PC-3 (cell line): ENCODE results near the gene CMC2. TPM values are rescaled to one million over a fixed set of nuclear protein-coding genes. Genes with fewer than 3 reads are reported as not detected.

Experiments used
- ATAC-seq: fragments of 200-7000 bp; cut with Tn5 transposase; 2 replicates; pipeline ENCODE4 v1.9.1; 2020; ENCODE audit warnings: mild to moderate bottlenecking, moderate library complexity
- BruUV-seq: library from RNA; stranded (reverse); fragments of 400-500 nt; replicated peaks from 2 replicates; lab custom pipeline; 2021; lab: Mats Ljungman, UMichigan
- CTCF ChIA-PET: fragments of 300-600 bp; sonication (Branson Sonifier 250); formaldehyde crosslinking; loops from one replicate; lab custom pipeline; 2022; ENCODE audit warnings: antibody characterized with exemption; lab: Charles Lee
- POLR2A ChIA-PET: fragments of 300-600 bp; sonication (Branson Sonifier 250); formaldehyde crosslinking; loops from one replicate; lab custom pipeline; 2022; ENCODE audit warnings: antibody characterized with exemption; ENCODE audit not compliant: unreplicated experiment; lab: Charles Lee
- DNase-seq: peaks from one replicate; pipeline ENCODE4 v3.0.0-alpha.2; 2015
- H2AFZ ChIP-seq: fragments of 300-600 bp; sonication (generic); 2 replicates; pipeline ENCODE4 v1.6.0; 2016; ENCODE audit warnings: antibody characterized with exemption, low read length
- H3F3A ChIP-seq: fragments of 300-600 bp; sonication (generic); one replicate; pipeline ENCODE4 v1.6.0; 2017; ENCODE audit warnings: antibody characterized with exemption, low read length, control low read depth, mild to moderate bottlenecking; ENCODE audit not compliant: unreplicated experiment
- H3K27ac ChIP-seq: fragments of 300-600 bp; sonication (generic); 2 replicates; pipeline ENCODE4 v1.5.1; 2016; ENCODE audit warnings: mild to moderate bottlenecking, low read length
- H3K27me3 ChIP-seq: fragments of 300-600 bp; sonication (generic); 2 replicates; pipeline ENCODE4 v1.6.1; 2016; ENCODE audit warnings: low read length, mixed read lengths
- H3K36me3 ChIP-seq: fragments of 300-600 bp; sonication (generic); 2 replicates; pipeline ENCODE4 v1.6.1; 2016; ENCODE audit warnings: low read depth, mixed run types, low read length, mixed read lengths
- H3K4me1 ChIP-seq: fragments of 300-600 bp; sonication (generic); 2 replicates; pipeline ENCODE4 v1.5.1; 2016; ENCODE audit warnings: low read length; ENCODE audit not compliant: insufficient read depth
- H3K4me2 ChIP-seq: fragments of 300-600 bp; sonication (generic); 2 replicates; pipeline ENCODE4 v1.6.0; 2016; ENCODE audit warnings: low read length
- H3K4me3 ChIP-seq: fragments of 300-600 bp; sonication (generic); 2 replicates; pipeline ENCODE4 v1.5.1; 2016; ENCODE audit warnings: mild to moderate bottlenecking, low read length, mixed read lengths
- H3K79me2 ChIP-seq: fragments of 300-600 bp; sonication (generic); 2 replicates; pipeline ENCODE4 v1.6.1; 2017; ENCODE audit warnings: low read length, mixed read lengths
- H3K9ac ChIP-seq: fragments of 300-600 bp; sonication (generic); 2 replicates; pipeline ENCODE4 v1.6.0; 2016; ENCODE audit warnings: mild to moderate bottlenecking, low read length
- H3K9me2 ChIP-seq: fragments of 300-600 bp; sonication (generic); replicated peaks from 2 replicates; pipeline ENCODE4 v1.6.1; 2016; ENCODE audit warnings: mixed run types, low read length, mixed read lengths
- H3K9me3 ChIP-seq: fragments of 300-600 bp; sonication (generic); 2 replicates; pipeline ENCODE4 v1.6.1; 2016; ENCODE audit warnings: low read length, mixed read lengths
- H4K20me1 ChIP-seq: fragments of 300-600 bp; sonication (generic); 2 replicates; pipeline ENCODE4 v1.6.1; 2016; ENCODE audit warnings: low read length, mixed read lengths
- CTCF ChIP-seq: fragments of 300-600 bp; sonication (generic); conservative IDR thresholded peaks from 2 replicates; pipeline ENCODE4 v1.5.1; 2017; ENCODE audit warnings: antibody characterized with exemption, low read depth, mild to moderate bottlenecking, low read length
- EZH2 ChIP-seq: fragments of 300-600 bp; sonication (generic); IDR thresholded peaks from one replicate; pipeline ENCODE4 v1.6.1; 2017; ENCODE audit warnings: antibody characterized with exemption, mild to moderate bottlenecking, low read length; ENCODE audit not compliant: unreplicated experiment
- EZH2phosphoT487 ChIP-seq: fragments of 300-600 bp; sonication (generic); IDR thresholded peaks from 2 replicates; pipeline ENCODE4 v1.6.1; 2018; ENCODE audit warnings: mild to moderate bottlenecking, antibody characterized with exemption, low read length, borderline replicate concordance
- intact Hi-C: fragments of 100-400 bp; cut with micrococcal nuclease; formaldehyde crosslinking; loops from 2 replicates; pipeline ENCODE4 v1.9.0; 2023
- total RNA-seq: library from RNA; depleted of rRNA; stranded (reverse); fragments of >200 nt; gene quantifications from 2 replicates; pipeline ENCODE4 v1.2.3, GENCODE V29; 2014

CMC2 gene
- total RNA-seq, 1 experiment from 2014 or later, result 86.2 TPM

GRCh38 chr16:80947708-80948625, 58.7 kb downstream of the CMC2 start:
- intact Hi-C loops, result no loop called here
- H3K9me3 ChIP-seq, result no peaks in the 10 kb centered on the region
- H3K36me3 ChIP-seq, result no peaks in the 10 kb centered on the region
- no peaks in the 10 kb centered on the region for H3F3A ChIP-seq
- H3K79me2 ChIP-seq, result no peaks in the 10 kb centered on the region
- DNase-seq, result peak; percentile 26
- H4K20me1 ChIP-seq, result no peaks in the 10 kb centered on the region
- H3K4me3 ChIP-seq, result no peak overlapping the region
- POLR2A ChIA-PET, result no interaction called here
- no peaks in the 10 kb centered on the region for H3K9me2 ChIP-seq
- H2AFZ ChIP-seq, result no peak overlapping the region; the same call in 1 of the 2 replicates
- no TSS peak for BruUV-seq
- peaks cover 11% of the 10 kb centered on the region; the same call in 1 of the 2 replicates for H3K4me1 ChIP-seq
- peak; percentile 87 for ATAC-seq
- H3K9ac ChIP-seq, result peak overlapping the region; percentile 18; the same call in 1 of the 2 replicates
- TF ChIP-seq EZH2phosphoT487 (no peak), EZH2 (no peak), CTCF (no peak)
- CTCF ChIA-PET, result no interaction called here
- peak overlapping the region; percentile 13; the same call in 1 of the 2 replicates for H3K4me2 ChIP-seq
- peak overlapping the region; percentile 21; the same call in 1 of the 2 replicates for H3K27ac ChIP-seq
- H3K27me3 ChIP-seq, result no peaks in the 10 kb centered on the region

- no peaks in the 10 kb centered on the region for H4K20me1 ChIP-seq
- no TSS peak for BruUV-seq
- ChIA-PET POLR2A (no interaction called here), CTCF (no interaction called here)
- H3K79me2 ChIP-seq, result no peaks in the 10 kb centered on the region
- H2AFZ ChIP-seq, result no peak overlapping the region
- no peaks in the 10 kb centered on the region for H3K9me3 ChIP-seq
- TF ChIP-seq EZH2phosphoT487, result no peak
- TF ChIP-seq EZH2, result no peak
- TF ChIP-seq CTCF, result no peak
- no peaks in the 10 kb centered on the region for H3F3A ChIP-seq
- H3K4me1 ChIP-seq, result peaks cover 11% of the 10 kb centered on the region; the same call in 1 of the 2 replicates
- intact Hi-C loops, result no loop called here
- no peak overlapping the region for H3K9ac ChIP-seq
- no peaks in the 10 kb centered on the region for H3K27me3 ChIP-seq
- H3K4me3 ChIP-seq, result no peak overlapping the region
- no peak overlapping the region for H3K27ac ChIP-seq
- DNase-seq (no peak), ATAC-seq (no peak)
- H3K36me3 ChIP-seq, result no peaks in the 10 kb centered on the region
- H3K4me2 ChIP-seq, result no peak overlapping the region
- no peaks in the 10 kb centered on the region for H3K9me2 ChIP-seq
Measured at GRCh38 chr16:80947239-80947638, 59.4 kb downstream of the CMC2 start.

- Histone ChIP-seq H3K27ac (no peak overlapping the region), H3K4me1 (peaks cover 11% of the 10 kb centered on the region; the same call in 1 of the 2 replicates), H3K4me2 (no peak overlapping the region), H2AFZ (no peak overlapping the region), H3F3A (no peaks in the 10 kb centered on the region), H3K27me3 (no peaks in the 10 kb centered on the region), H3K9me2 (no peaks in the 10 kb centered on the region), H4K20me1 (no peaks in the 10 kb centered on the region), H3K9me3 (no peaks in the 10 kb centered on the region), H3K79me2 (no peaks in the 10 kb centered on the region), H3K9ac (no peak overlapping the region), H3K4me3 (no peak overlapping the region), H3K36me3 (no peaks in the 10 kb centered on the region)
- TF ChIP-seq EZH2phosphoT487 (no peak), CTCF (no peak), EZH2 (no peak)
- DNase-seq (no peak), ATAC-seq (no peak)
- BruUV-seq, result no TSS peak
- POLR2A ChIA-PET, result no interaction called here
- CTCF ChIA-PET, result no interaction called here
- intact Hi-C loops, result no loop called here
Measured at GRCh38 chr16:80946481-80946880, 60.2 kb downstream of the CMC2 start.
